ENCODE results near the gene ZNF718. TPM values are rescaled to one million over a fixed set of nuclear protein-coding genes. Genes with fewer than 3 reads are reported as not detected.

ZNF718 gene
- total and polyA plus RNA-seq, 2 experiments from 2014 or later = 9.7 to 35.1 TPM

GRCh38 chr4:121408-122084 lies 2.8 kb upstream of the ZNF718 start (continued):
- TF ChIP-seq ZNF462 (CRISPR knock-in tag; IDR thresholded peaks at IDR 0.05) (no peak), STAT1 (IDR thresholded peaks at IDR 0.05; ENCODE audit: unreplicated experiment) (no peak), POLR2AphosphoS5 (IDR thresholded peaks at IDR 0.05; ENCODE audit: low read depth) (no peak), ZNF331 (CRISPR knock-in tag; IDR thresholded peaks at IDR 0.05; ENCODE audit: low read depth) (no peak), EZH2phosphoT487 (IDR thresholded peaks at IDR 0.05; ENCODE audit: unreplicated experiment) (no peak), NANOG (IDR thresholded peaks at IDR 0.05; ENCODE audit: borderline replicate concordance) (no peak), ZNF114 (CRISPR knock-in tag; IDR thresholded peaks at IDR 0.05) (no peak), REST (IDR thresholded peaks at IDR 0.05; ENCODE audit: unreplicated experiment) (no peak), ETS1 (IDR thresholded peaks at IDR 0.05) (no peak), CREB1 (CRISPR knock-in tag; IDR thresholded peaks at IDR 0.05; ENCODE audit: low read depth) (no peak)

Measured in GM23338 (cell line).